22Rv1 (cell line): Measurements from ENCODE around the gene ENTPD2.

ENCODE experiments used
- CTCF ChIP-seq: fragments of 450-650 bp; IDR thresholded peaks from 2 replicates; pipeline ENCODE4 v1.5.1; 2017; ENCODE audit warnings: mild to moderate bottlenecking
- ZFX ChIP-seq: fragments of 450-650 bp; IDR thresholded peaks from 2 replicates; pipeline ENCODE4 v1.6.1; 2017; ENCODE audit warnings: antibody characterized with exemption, borderline replicate concordance

- TF ChIP-seq CTCF: no peak
- no peak for TF ChIP-seq ZFX
Observed at GRCh38 chr9:137013571-137013940, 40.3 kb downstream of the ENTPD2 start.
